HG02759 (cell line): ENCODE data around the gene DDX39A.
A peak's percentile ranks its signal among the peaks of the same experiment; 100 is the strongest.
"Not testable (repeated sequence)": the region's sequence is repeated elsewhere in the genome, so short reads cannot be mapped to it uniquely, and the experiment has no call there.

ENCODE experiments used
- ATAC-seq: cut with Tn5 transposase; IDR thresholded peaks from one replicate; pipeline ENCODE4 v1.9.1; 2021; ENCODE audit warnings: mild to moderate bottlenecking, moderate library complexity; ENCODE audit not compliant: unreplicated experiment

The DDX39A gene

DNA sequence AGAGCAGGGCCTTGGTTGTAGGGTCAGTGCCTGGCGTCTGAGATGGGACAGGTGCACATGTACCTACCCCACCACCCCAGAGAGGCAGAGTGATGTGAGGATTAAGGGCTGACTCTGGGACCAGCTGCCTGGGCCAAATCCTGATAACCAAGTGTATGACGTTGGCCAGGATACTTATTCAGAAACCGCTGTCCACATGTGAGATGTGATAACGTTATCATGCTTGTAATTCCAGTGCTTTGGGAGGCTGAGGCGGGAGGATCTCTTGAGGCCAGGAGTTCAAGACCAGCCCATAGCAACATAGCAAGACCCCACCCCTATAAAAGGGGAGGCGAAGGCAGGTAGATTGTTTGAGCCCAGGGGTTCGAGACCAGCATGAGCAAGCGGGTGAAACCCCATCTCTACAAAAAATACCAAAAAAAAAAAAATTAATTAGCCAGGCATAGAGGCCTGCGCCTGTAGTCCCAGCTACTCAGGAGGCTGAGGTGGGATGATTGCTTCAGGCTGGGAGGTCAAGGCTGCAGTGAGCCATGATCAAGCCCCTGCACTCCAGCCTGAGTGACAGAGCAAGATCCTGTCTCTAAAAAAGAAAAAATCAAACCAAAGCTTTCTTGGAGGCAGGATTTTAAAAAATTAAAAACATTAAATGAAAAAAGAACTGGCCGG lies 27.9 kb downstream of the DDX39A start:
- ATAC-seq = no peak

DNA sequence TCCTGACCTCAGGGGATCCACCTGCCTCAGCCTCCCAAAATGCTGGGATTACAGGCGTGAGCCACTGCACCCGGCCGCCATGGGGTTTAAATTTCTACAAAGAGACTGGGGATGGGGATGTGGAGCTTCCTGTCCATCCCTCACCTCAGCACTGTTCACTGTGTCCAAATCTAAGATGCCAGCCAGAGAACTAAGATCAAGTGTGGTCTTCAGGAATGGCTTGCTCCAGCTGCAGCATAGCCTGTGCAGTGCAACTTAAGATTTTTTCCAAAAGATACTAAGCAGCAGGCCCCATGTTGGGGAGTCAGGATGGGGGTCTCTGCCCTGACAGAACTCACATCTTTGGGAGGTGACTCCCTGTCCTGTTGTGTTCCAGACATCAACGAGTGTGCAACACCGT lies 28.6 kb downstream of the DDX39A start:
- no peak for ATAC-seq

DNA sequence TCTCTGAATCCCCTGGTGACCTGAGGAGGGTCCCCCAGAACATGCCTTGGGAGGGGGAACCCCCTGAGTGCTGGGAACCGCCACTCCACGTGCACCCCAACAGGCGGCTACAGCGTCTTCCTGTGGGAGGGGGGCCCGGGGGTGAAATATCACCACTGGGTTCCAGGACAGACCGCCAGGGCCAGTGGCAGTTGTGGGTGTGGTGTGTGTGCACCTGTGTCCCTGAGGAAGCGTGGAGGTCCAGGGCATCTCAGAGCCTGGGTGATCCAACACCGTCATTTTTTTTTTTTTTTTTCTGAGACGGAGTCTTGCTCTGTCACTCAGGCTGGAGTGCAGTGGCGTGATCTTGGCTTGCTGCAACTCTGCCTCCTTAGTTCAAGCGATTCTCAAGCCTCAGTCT lies 33.6 kb downstream of the DDX39A start:
- ATAC-seq = no peak

DNA sequence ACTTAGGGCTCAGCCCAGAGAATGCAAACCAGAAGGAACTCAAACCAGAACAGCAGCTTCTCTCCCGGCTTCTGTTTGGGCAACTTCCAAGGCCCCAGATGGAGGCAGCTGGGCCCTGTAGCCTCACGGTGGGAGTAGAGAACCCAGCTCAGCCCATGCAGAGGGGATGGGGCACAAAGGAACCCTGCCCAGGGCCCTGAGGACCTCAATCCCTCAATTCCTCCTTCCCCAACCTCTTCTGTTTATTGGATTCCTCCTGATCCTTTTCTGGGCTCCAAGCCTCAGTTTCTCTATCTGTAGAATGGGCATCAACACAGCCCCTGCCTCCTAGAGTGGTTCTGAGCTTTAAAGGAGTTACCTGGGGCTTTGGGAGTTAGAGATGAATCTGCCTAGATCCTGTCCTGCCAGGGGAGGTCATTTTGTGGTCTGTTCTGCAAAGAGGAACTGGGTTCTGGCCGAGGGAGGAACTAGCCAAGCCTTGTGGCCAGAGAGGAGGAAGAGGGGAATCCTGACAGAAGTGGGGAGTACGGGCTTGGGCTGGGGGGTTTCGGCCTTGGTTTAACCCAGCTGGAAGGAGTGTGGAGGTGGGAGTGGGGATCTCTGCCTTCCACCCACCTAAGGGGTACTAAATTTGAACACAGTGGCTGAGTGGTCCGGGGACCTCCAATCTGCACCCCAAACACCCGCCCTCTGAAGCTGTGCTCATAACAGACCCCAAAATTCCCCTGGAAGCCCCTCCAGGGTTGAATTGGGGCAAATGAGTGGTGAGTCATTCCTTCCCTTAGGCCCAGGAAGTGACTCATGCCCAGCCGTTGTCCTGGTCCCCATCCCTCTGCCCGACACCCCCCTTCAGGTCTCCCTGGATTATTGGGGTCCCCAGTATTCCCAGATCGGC lies 35.2 kb downstream of the DDX39A start:
- peak; percentile 36 for ATAC-seq

DNA sequence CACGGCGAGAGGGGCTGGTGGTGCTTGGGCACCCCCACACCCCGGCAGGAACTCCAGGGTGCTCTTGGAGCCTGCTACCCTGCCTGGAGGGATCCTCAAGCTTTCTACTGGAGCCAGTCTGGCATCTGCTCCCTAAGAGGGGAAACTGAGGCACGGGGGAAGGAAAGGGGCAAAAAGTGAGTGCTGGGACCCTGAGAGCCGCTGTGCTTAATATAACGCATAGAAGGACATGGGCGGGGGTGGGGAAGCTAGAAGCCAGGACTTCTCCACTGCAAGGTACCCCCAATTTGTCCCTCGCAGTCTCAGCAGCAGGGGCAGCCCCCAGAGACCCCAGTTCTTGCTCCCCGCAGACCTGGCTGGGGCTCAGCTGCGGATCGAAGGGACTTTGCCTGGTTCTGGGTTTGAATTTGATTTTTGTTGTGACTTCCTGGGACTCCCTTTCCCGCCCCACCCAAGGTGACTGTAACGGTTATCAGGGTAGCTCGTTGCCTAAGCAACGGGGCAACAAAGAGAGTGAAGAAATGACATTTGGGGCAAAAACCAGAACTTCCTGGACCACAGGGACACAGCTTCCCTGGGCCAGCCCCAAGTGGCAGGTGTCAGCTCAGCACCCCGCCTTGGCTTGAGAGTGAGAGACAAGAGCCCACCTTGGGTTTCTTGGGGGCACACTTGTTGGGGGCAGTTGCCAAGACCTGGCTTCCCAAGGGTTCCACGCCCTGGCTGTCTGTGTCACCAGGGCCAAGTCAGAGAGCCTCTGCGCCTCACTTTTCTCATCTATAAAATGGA lies 37.3 kb downstream of the DDX39A start:
- ATAC-seq = no peak

DNA sequence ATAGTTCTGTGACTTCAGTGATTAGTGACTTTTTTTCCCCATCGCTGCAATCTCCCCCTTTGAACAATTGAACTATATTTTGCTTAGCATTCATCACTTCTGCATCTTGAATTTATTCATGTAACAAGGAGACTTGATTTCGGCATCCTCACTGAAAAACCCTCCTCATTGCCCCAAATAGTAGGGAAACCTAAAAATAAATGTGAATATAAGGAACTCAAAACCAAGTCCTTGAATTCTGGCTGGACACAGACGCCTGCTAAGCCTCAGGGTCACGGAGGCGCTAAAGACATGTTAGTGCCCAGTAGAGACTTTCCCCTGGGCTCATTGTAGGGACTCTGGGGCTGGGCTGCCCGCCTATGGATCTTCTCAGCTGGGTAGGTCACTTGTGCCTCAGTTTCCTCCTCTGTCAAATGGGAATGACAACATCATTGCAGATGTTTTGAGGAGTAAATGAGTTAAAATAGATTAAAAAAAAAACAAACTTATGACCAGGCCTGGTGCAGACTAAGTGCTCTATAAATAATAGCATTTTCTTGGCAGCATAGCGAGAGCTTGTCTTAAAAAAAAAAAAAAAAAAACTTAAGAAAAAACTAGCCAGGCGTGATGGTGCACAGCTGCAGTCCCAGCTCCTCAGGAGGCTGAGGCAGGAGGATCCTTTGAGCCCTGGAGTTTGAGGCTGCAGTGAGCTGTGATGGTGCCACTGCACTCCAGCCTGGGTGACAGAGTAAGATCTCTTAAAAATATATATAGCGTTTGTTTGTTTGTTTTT lies 39.7 kb downstream of the DDX39A start:
- ATAC-seq = no peak

DNA sequence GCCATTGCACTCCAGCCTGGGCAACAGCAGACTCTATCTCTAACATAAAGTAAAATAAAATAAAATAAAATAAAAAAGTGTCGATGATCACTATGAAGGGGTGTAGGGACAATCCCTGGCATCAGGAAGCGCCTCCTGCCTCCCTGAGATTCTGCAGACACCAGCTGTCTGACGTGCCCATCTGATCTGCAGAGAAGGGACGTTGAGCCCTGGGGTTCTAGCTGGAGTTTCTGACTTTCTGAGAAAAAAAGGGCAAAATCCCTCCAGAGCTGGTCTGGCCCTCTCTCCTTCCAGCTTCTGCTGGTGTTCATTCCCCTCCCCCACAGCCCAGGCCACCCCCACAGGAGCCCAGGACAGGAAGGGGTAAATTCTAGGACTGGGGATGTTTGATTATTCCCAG lies 40.3 kb downstream of the DDX39A start:
- ATAC-seq = no peak

GRCh38 chr19:14377883-14378328 lies 41.2 kb downstream of the DDX39A start:
- no peak for ATAC-seq

DNA sequence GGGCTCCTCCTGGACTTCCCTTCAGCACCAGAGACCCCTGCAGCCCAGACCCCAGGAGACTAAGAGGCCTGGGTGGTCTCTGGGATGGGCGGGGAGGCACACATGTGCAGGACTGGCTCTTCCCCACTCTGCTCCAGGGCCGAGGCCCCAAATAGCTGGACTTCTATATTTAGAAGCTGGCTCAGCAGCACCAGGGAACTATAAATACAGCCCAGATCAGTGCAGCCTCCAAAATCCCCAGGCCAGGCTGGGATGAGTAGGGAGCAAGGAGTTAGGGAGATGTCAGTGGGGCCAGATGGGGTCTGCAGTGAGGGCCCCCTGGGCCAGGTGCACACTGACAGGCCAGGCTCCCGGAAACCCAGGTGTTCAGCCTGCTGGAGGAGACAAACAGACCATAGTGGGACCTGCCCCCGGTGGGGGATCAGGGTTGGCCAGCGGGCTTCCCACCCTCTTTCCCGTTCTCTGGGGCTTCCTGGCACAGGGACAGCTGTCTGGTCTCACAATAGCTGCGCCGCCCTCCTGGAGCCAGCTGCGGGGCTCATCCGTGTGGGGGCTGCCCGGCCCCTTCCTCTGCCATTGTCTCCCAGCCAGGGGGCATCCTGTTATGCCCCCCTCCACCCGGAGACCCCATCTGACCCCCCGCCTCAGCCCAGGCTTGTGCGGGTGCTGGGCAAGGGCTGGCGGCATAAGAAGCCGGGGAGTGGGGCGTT lies 43.4 kb downstream of the DDX39A start:
- no peak for ATAC-seq

GRCh38 chr19:14375055-14375581 lies 44.0 kb downstream of the DDX39A start:
- no peak for ATAC-seq

- ATAC-seq = not testable (repeated sequence)
Measured at GRCh38 chr19:14374313-14374712, 44.8 kb downstream of the DDX39A start.

- not testable (repeated sequence) for ATAC-seq
Measured at GRCh38 chr19:14372384-14373077, 46.6 kb downstream of the DDX39A start.

- no peak for ATAC-seq
Measured at GRCh38 chr19:14371301-14371821, 47.8 kb downstream of the DDX39A start.

DNA sequence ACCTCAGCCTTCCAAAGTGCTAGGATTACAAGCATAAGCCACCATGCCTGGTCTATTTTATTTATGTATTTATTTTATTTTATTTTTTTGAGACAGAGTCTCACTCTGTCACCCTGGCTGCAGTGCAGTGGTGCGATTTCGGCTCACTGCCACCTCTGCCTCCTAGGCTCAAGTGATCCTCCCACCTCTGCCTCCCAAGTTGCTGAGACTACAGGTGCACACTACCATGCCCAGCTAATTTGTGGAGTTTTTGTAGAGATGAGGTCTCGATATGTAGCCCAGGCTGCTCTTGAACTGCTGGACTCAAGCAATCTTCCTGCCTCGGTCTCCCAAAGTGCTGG lies 48.2 kb downstream of the DDX39A start:
- ATAC-seq = no peak

DNA sequence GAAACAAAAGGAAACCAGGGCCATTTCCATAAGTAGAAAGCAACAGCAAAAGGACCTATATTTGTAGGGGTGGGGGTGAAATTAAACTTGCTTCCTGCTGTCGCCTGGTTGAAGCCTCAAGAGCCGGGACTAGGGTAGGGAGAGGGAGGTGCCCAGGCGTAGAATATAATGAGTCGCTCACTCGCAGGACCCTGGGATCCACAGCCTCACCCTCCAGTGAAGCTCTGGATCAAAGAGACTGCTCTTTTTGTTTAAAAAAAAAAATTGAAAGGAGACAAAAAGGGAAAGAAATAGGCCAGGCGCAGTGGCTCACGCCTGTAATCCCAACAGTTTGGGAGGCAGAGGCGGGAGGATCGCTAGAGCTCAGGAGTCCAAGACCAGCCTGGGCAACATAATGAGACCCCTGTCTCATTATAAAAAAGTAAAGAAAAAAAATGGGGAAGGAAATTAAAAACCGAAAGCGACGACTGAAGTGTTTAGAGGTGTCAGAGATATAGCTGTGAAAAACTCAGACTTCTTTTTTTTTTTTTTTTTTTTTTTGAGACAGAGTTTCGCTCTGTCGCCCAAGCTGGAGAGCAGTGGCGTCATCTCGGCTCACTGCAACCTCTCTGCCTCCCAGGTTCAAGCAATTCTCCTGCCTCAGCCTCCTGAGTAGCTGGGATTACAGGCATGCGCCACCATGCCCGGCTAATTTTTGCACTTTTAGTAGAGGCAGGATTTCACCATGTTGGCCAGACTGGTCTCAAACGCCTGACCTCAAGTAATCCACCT lies 48.8 kb downstream of the DDX39A start:
- ATAC-seq = no peak

DNA sequence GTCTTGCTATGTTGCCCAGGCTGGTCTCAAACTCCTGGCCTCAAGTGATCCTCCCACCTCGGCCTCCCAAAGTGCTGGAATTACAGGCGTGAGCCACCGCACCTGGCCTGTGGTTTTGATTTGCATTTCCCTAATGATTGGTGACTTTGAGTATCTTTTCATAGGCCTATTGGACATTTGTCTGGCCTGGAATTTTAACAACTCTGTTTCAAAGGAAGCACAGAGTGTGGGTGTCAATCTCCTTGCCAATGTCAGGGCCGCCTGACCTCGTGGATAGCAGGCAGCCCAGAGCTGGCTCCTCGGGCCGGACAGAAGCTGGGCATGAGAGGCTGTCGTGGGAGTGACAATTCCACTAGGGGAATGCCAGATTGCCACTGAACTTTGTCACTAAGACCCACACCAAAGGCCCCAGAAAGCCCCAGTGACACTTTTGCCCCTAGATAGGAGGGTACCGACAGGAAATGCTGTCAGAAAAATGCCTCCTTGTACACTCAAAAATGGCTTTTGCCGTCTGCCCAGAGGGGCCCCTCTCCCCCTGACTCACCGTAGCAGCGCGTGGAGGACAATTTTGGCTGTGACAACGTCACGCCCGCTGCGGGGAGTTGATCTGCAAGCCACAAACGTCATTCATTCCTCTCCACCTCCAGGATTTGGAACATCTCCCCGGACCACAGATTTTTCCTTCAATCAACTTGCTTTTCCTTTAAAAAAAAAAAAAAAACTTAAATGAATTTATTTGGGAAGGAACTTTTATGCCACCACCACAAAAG lies 49.6 kb downstream of the DDX39A start:
- no peak for ATAC-seq

- ATAC-seq = no peak
Measured at GRCh38 chr19:14368011-14368513, 51.1 kb downstream of the DDX39A start.
